ENCODE data around the gene ITGB5. TPM values are rescaled to one million over a fixed set of nuclear protein-coding genes. Genes with fewer than 3 reads are reported as not detected.
A peak's percentile ranks its signal among the peaks of the same experiment; 100 is the strongest.

The ITGB5 gene
- total RNA-seq, 1 experiment from 2014 or later: 146 TPM

GRCh38 chr3:124826703-124827102 lies 60.5 kb downstream of the ITGB5 start:
- H3K14ac ChIP-seq (ENCODE audit: insufficient read depth, low read length): no peak overlapping the region
- peak overlapping the region; percentile 48 for H3K4me2 ChIP-seq (ENCODE audit: insufficient read depth, insufficient read length, low read length)
- no peak overlapping the region for H4K5ac ChIP-seq (ENCODE audit: insufficient read length, low read depth, low read length)
- H2BK5ac ChIP-seq (ENCODE audit: insufficient read length, low read length): no peak overlapping the region
- H2BK20ac ChIP-seq (ENCODE audit: low read depth, low read length, poor library complexity, severe bottlenecking): no peak overlapping the region
- peaks cover 14% of the 10 kb centered on the region; the same call in 1 of the 2 replicates for H3K4me1 ChIP-seq (ENCODE audit: insufficient read depth, low read length)
- WGBS (ENCODE audit: extremely low coverage, insufficient read length, low lambda C conversion rate): no CpG with 5 or more reads among the region's 3 CpGs
- no peak overlapping the region for H2AK5ac ChIP-seq (ENCODE audit: insufficient read length, low read length)
- no peak overlapping the region for H2BK15ac ChIP-seq (ENCODE audit: low read depth, low read length)
- H4K8ac ChIP-seq (replicated peaks; ENCODE audit: insufficient read length, low read depth, low read length): no peak overlapping the region
- H2BK12ac ChIP-seq (ENCODE audit: insufficient read length, low read depth, low read length): no peak overlapping the region
- H3K27me3 ChIP-seq (ENCODE audit: insufficient read depth, low read length): no peaks in the 10 kb centered on the region
- no peak overlapping the region for H2AFZ ChIP-seq (ENCODE audit: low read length)
- no peak overlapping the region for H3K4ac ChIP-seq (ENCODE audit: low read depth, low read length)
- no peaks in the 10 kb centered on the region for H4K20me1 ChIP-seq (ENCODE audit: control insufficient read depth, insufficient read depth, insufficient read length)
- no peak for TF ChIP-seq CTCF (conservative IDR thresholded peaks at IDR 0.05)
- H3K27ac Mint-ChIP-seq: peak overlapping the region; percentile 98 to 100 (median 99)
- no peak overlapping the region for H3K9ac ChIP-seq (ENCODE audit: extremely low read depth, insufficient read length, low read length)
- H3K79me2 ChIP-seq (ENCODE audit: insufficient read depth, low read length): no peaks in the 10 kb centered on the region
- no peak overlapping the region for H3T11ph ChIP-seq (ENCODE audit: low read length)
- no peak overlapping the region for H3K18ac ChIP-seq (ENCODE audit: insufficient read length, low read depth, low read length)
- H3K23me2 ChIP-seq (ENCODE audit: insufficient read length, low read depth, low read length, poor library complexity, severe bottlenecking): no peaks in the 10 kb centered on the region
- H4K91ac ChIP-seq (ENCODE audit: insufficient read length, low read depth, low read length): no peak overlapping the region
- H3K79me1 ChIP-seq (ENCODE audit: insufficient read depth, low read depth, low read length, poor library complexity, severe bottlenecking): no peaks in the 10 kb centered on the region
- H3K4me1 Mint-ChIP-seq: peaks cover 51 to 68% of the 10 kb centered on the region in 2 experiments
- H3K9me3 ChIP-seq (ENCODE audit: control insufficient read depth, low read depth, low read length): no peaks in the 10 kb centered on the region
- no peaks in the 10 kb centered on the region for H3K9me3 Mint-ChIP-seq
- no peak overlapping the region for H2BK120ac ChIP-seq (ENCODE audit: low read depth, low read length, poor library complexity, severe bottlenecking)
- H3K27me3 Mint-ChIP-seq (ENCODE audit: low read depth): no peaks in the 10 kb centered on the region
- peaks cover 31 to 38% (median 36%) of the 10 kb centered on the region in 3 experiments for H3K36me3 Mint-ChIP-seq (ENCODE audit: insufficient read depth in 1 of 3, low read depth in 3 of 3)
- peak overlapping the region; percentile 73 for H3K27ac ChIP-seq (ENCODE audit: insufficient read length, low read depth, low read length)
- H3K56ac ChIP-seq (ENCODE audit: insufficient read length, low read depth, low read length): no peak overlapping the region
- H3K23ac ChIP-seq (ENCODE audit: insufficient read length, low read depth, low read length): no peak overlapping the region
- DNase-seq: peak; percentile 72
- peak overlapping the region; percentile 29 to 60; a peak in 4 of 5 replicates for H3K4me3 Mint-ChIP-seq
